Germinal center (tissue), 1 donor: Measurements from ENCODE around the gene IRF9.
A peak's percentile ranks its signal among the peaks of the same experiment; 100 is the strongest.

Experiments
- DNase-seq: peaks from one replicate; pipeline ENCODE4 v3.0.0; 2012; ENCODE audit warnings: mixed read lengths, low spot score

IRF9 gene

GRCh38 chr14:24131549-24131966 lies 29.5 kb upstream of the IRF9 start:
- DNase-seq: no peak

GRCh38 chr14:24132061-24132685 lies 28.9 kb upstream of the IRF9 start:
- no peak for DNase-seq

GRCh38 chr14:24132976-24133375 lies 28.1 kb upstream of the IRF9 start:
- no peak for DNase-seq

GRCh38 chr14:24133735-24134134 lies 27.3 kb upstream of the IRF9 start:
- DNase-seq: no peak

- DNase-seq: no peak
Measured at GRCh38 chr14:24135584-24135833, 25.6 kb upstream of the IRF9 start.

- peak; percentile 95 for DNase-seq
Measured at GRCh38 chr14:24135834-24136683, 25.0 kb upstream of the IRF9 start, which contains the start of gene PSME1. PSME1 (plus strand) TSS chr14:24136194; CDS start chr14:24136263, 69 bp downstream.

GRCh38 chr14:24136684-24137528 lies 24.2 kb upstream of the IRF9 start:
- DNase-seq: no peak

GRCh38 chr14:24137529-24138395 lies 23.3 kb upstream of the IRF9 start:
- DNase-seq: no peak

GRCh38 chr14:24138396-24139271 lies 22.4 kb upstream of the IRF9 start:
- DNase-seq: no peak

GRCh38 chr14:24139272-24139934 lies 21.7 kb upstream of the IRF9 start:
- DNase-seq: no peak

- DNase-seq: peak; percentile 98
Measured at GRCh38 chr14:24141097-24141880, 19.8 kb upstream of the IRF9 start, which contains the start of gene EMC9. EMC9 (minus strand) TSS chr14:24141591; CDS start chr14:24141304, 287 bp downstream.

- DNase-seq: no peak
Measured at GRCh38 chr14:24143511-24143910, 17.6 kb upstream of the IRF9 start.

- DNase-seq: no peak
Measured at GRCh38 chr14:24144451-24144850, 16.6 kb upstream of the IRF9 start.

- DNase-seq: no peak
Measured at GRCh38 chr14:24145219-24145618, 15.8 kb upstream of the IRF9 start.

GRCh38 chr14:24145690-24146452 lies 15.2 kb upstream of the IRF9 start:
- DNase-seq: no peak

- peak; percentile 92 for DNase-seq
Measured at GRCh38 chr14:24146453-24146977, 14.6 kb upstream of the IRF9 start, which contains the start of gene PSME2. PSME2 (minus strand) TSS chr14:24146610; CDS start chr14:24146581, 29 bp downstream.

- DNase-seq: peak; percentile 97
Measured at GRCh38 chr14:24146978-24147760, 13.9 kb upstream of the IRF9 start, which contains the start of gene RNF31. RNF31 (plus strand) TSS chr14:24147498; CDS start chr14:24147699, 201 bp downstream.
